Mucosa of rectum (tissue), 2 donors: Measurements from ENCODE around the gene NPTN.
"Not testable (repeated sequence)": the region's sequence is repeated elsewhere in the genome, so short reads cannot be mapped to it uniquely, and the experiment has no call there.

Experiments
- H3K27ac ChIP-seq, 2 donors: one replicate each; pipeline ENCODE4 v1.7.0; 2013; ENCODE audit warnings: inconsistent platforms in 2 of 2, low read depth in 2 of 2, low read length in 2 of 2
- H3K27me3 ChIP-seq, 2 donors: one replicate each; pipeline ENCODE4 v1.7.0; 2013; ENCODE audit warnings: low read length in 2 of 2; ENCODE audit not compliant: control insufficient read depth in 2 of 2, insufficient read depth in 2 of 2
- H3K36me3 ChIP-seq, 2 donors: one replicate each; pipeline ENCODE4 v1.7.0; 2013; ENCODE audit warnings: low read length in 2 of 2; ENCODE audit not compliant: control insufficient read depth in 2 of 2, insufficient read depth in 2 of 2
- H3K4me1 ChIP-seq, 2 donors: one replicate each; pipeline ENCODE4 v1.7.0; 2013; ENCODE audit warnings: low read length in 2 of 2, mild to moderate bottlenecking in 1 of 2; ENCODE audit not compliant: control insufficient read depth in 2 of 2, insufficient read depth in 2 of 2
- H3K4me3 ChIP-seq, 2 donors: one replicate each; pipeline ENCODE4 v1.7.0; 2013; ENCODE audit warnings: low read length in 2 of 2
- H3K9ac ChIP-seq, 2 donors: one replicate each; pipeline ENCODE4 v1.7.0; 2013; ENCODE audit warnings: low read length in 2 of 2, low read depth in 1 of 2, mild to moderate bottlenecking in 1 of 2
- H3K9me3 ChIP-seq, 2 donors: one replicate each; pipeline ENCODE4 v1.7.0; 2013; ENCODE audit warnings: low read length in 2 of 2; ENCODE audit not compliant: control insufficient read depth in 2 of 2
- donor health status: healthy.
- donor health status: Normal muscosa, but diverticular disease.

NPTN gene

GRCh38 chr15:73674587-73674986 is 41.4 kb upstream of the NPTN start:
- H3K27me3 ChIP-seq, result peaks cover 2 to 8% of the 10 kb centered on the region in 2 donors
- H3K9me3 ChIP-seq, result no peaks in the 10 kb centered on the region
- peaks cover 0 to 3% of the 10 kb centered on the region in 2 donors for H3K4me1 ChIP-seq
- no peak overlapping the region for H3K9ac ChIP-seq
- H3K4me3 ChIP-seq, result no peak overlapping the region
- no peak overlapping the region for H3K27ac ChIP-seq
- H3K36me3 ChIP-seq, result no peaks in the 10 kb centered on the region

GRCh38 chr15:73660455-73660854 is 27.3 kb upstream of the NPTN start:
- no peaks in the 10 kb centered on the region for H3K9me3 ChIP-seq
- no peaks in the 10 kb centered on the region for H3K36me3 ChIP-seq
- no peaks in the 10 kb centered on the region for H3K4me1 ChIP-seq
- H3K4me3 ChIP-seq, result no peak overlapping the region
- no peak overlapping the region for H3K27ac ChIP-seq
- no peaks in the 10 kb centered on the region for H3K27me3 ChIP-seq
- H3K9ac ChIP-seq, result no peak overlapping the region

- Histone ChIP-seq H3K27me3 (no peaks in the 10 kb centered on the region), H3K4me3 (no peak overlapping the region), H3K9ac (no peak overlapping the region), H3K4me1 (no peaks in the 10 kb centered on the region), H3K27ac (no peak overlapping the region), H3K36me3 (no peaks in the 10 kb centered on the region), H3K9me3 (no peaks in the 10 kb centered on the region)
These were observed 25.5 kb upstream of the NPTN start for GRCh38 chr15:73658645-73659044.

- Histone ChIP-seq H3K27me3 (no peaks in the 10 kb centered on the region), H3K27ac (no peak overlapping the region), H3K4me1 (no peaks in the 10 kb centered on the region), H3K4me3 (no peak overlapping the region), H3K36me3 (no peaks in the 10 kb centered on the region), H3K9me3 (no peaks in the 10 kb centered on the region), H3K9ac (no peak overlapping the region)
These were observed 22.5 kb upstream of the NPTN start for GRCh38 chr15:73655724-73656123.

GRCh38 chr15:73654659-73655058 is 21.5 kb upstream of the NPTN start:
- Histone ChIP-seq H3K9ac (no peak overlapping the region), H3K27ac (no peak overlapping the region), H3K4me1 (no peaks in the 10 kb centered on the region), H3K4me3 (no peak overlapping the region), H3K36me3 (no peaks in the 10 kb centered on the region), H3K9me3 (no peaks in the 10 kb centered on the region), H3K27me3 (no peaks in the 10 kb centered on the region)

- Histone ChIP-seq H3K9ac (no peak overlapping the region), H3K27me3 (no peaks in the 10 kb centered on the region), H3K36me3 (no peaks in the 10 kb centered on the region), H3K27ac (no peak overlapping the region), H3K4me3 (no peak overlapping the region), H3K4me1 (no peaks in the 10 kb centered on the region), H3K9me3 (no peaks in the 10 kb centered on the region)
These were observed 17.4 kb upstream of the NPTN start for GRCh38 chr15:73650416-73651126.

- Histone ChIP-seq H3K9ac (no peak overlapping the region), H3K27ac (no peak overlapping the region), H3K4me1 (no peaks in the 10 kb centered on the region)
These were observed 14.8 kb upstream of the NPTN start for GRCh38 chr15:73648014-73648295.

GRCh38 chr15:73647259-73648013 is 14.2 kb upstream of the NPTN start:
- no peaks in the 10 kb centered on the region for H3K9me3 ChIP-seq
- no peaks in the 10 kb centered on the region for H3K4me1 ChIP-seq
- no peak overlapping the region for H3K4me3 ChIP-seq
- H3K27me3 ChIP-seq, result no peaks in the 10 kb centered on the region
- H3K9ac ChIP-seq, result no peak overlapping the region
- H3K36me3 ChIP-seq, result no peaks in the 10 kb centered on the region
- no peak overlapping the region for H3K27ac ChIP-seq

More at GRCh38 chr15:73648014-73648295, 14.8 kb upstream of the NPTN start:
- no peaks in the 10 kb centered on the region for H3K9me3 ChIP-seq
- no peaks in the 10 kb centered on the region for H3K27me3 ChIP-seq
- H3K36me3 ChIP-seq, result no peaks in the 10 kb centered on the region
- no peak overlapping the region for H3K4me3 ChIP-seq

GRCh38 chr15:73639464-73639863 is 6.3 kb upstream of the NPTN start:
- not testable (repeated sequence) for H3K4me3 ChIP-seq, H3K27me3 ChIP-seq, H3K27ac ChIP-seq, H3K9ac ChIP-seq, H3K4me1 ChIP-seq, H3K9me3 ChIP-seq, H3K36me3 ChIP-seq

GRCh38 chr15:73637527-73637926 is 4.3 kb upstream of the NPTN start:
- Histone ChIP-seq H3K9me3 (no peaks in the 10 kb centered on the region), H3K4me1 (peaks cover 4 to 8% of the 10 kb centered on the region in 2 donors), H3K36me3 (no peaks in the 10 kb centered on the region), H3K4me3 (no peak overlapping the region), H3K27me3 (no peaks in the 10 kb centered on the region), H3K9ac (no peak overlapping the region), H3K27ac (no peak overlapping the region)
